Measurements from ENCODE around the gene GABPB2.

Gene GABPB2

GRCh38 chr1:151171190-151171589, 100.6 kb downstream of the GABPB2 start:
- Histone ChIP-seq H3F3A (ENCODE audit: insufficient read depth) (no peaks in the 10 kb centered on the region), H3K27me3 (ENCODE audit: low read length) (no peaks in the 10 kb centered on the region), H2AFZ (ENCODE audit: low read depth, low read length, severe bottlenecking) (no peak overlapping the region), H3K36me3 (ENCODE audit: low read length) (peaks cover 2% of the 10 kb centered on the region; the same call in 1 of the 2 replicates), H4K20me1 (ENCODE audit: low read depth, low read length) (no peaks in the 10 kb centered on the region), H3K4me2 (ENCODE audit: low read depth, low read length, poor library complexity, severe bottlenecking) (no peak overlapping the region), H3K9ac (ENCODE audit: low read length) (no peak overlapping the region), H3K4me3 (ENCODE audit: insufficient read depth, low read length, poor library complexity, severe bottlenecking) (no peak overlapping the region), H3K27ac (ENCODE audit: low read depth, low read length) (no peak overlapping the region), H3K9me3 (ENCODE audit: insufficient read depth, low read length) (no peaks in the 10 kb centered on the region), H3K79me2 (ENCODE audit: insufficient read depth, low read length) (peaks cover 13% of the 10 kb centered on the region), H3K9me2 (replicated peaks; ENCODE audit: insufficient read depth, low read length) (no peaks in the 10 kb centered on the region)
- TF ChIP-seq EZH2phosphoT487 (conservative IDR thresholded peaks at IDR 0.05; ENCODE audit: low read length) (no peak), CTCF (IDR thresholded peaks at IDR 0.05; ENCODE audit: insufficient read depth, low read length, poor library complexity, severe bottlenecking) (no peak)
